MM.1S (cell line): ENCODE measurements around the gene ARHGEF38.

Experiments
- DNase-seq: peaks from one replicate; pipeline ENCODE4 v3.0.0-alpha.2; 2015
- H2AFZ ChIP-seq: fragments of 300-600 bp; sonication (generic); 2 replicates; pipeline ENCODE4 v1.6.0; 2016; ENCODE audit warnings: antibody characterized with exemption, low read length
- H3F3A ChIP-seq: fragments of 300-600 bp; sonication (generic); 2 replicates; pipeline ENCODE4 v1.6.1; 2016; ENCODE audit warnings: mild to moderate bottlenecking, antibody characterized with exemption, low read length, moderate library complexity, mixed read lengths; ENCODE audit not compliant: insufficient read depth
- H3K27ac ChIP-seq: fragments of 300-600 bp; sonication (generic); 2 replicates; pipeline ENCODE4 v1.5.1; 2016; ENCODE audit warnings: mild to moderate bottlenecking, low read length
- H3K27me3 ChIP-seq: fragments of 300-600 bp; sonication (generic); replicated peaks from 2 replicates; pipeline ENCODE4 v1.6.0; 2016; ENCODE audit warnings: low read length; ENCODE audit not compliant: insufficient read depth
- H3K36me3 ChIP-seq: fragments of 300-600 bp; sonication (generic); replicated peaks from 2 replicates; pipeline ENCODE4 v1.6.1; 2016; ENCODE audit warnings: mild to moderate bottlenecking, low read length, mixed read lengths; ENCODE audit not compliant: insufficient read depth
- H3K4me1 ChIP-seq: fragments of 300-600 bp; sonication (generic); 2 replicates; pipeline ENCODE4 v1.6.1; 2016; ENCODE audit warnings: low read length, mixed read lengths
- H3K4me2 ChIP-seq: fragments of 300-600 bp; sonication (generic); 2 replicates; pipeline ENCODE4 v1.6.0; 2016; ENCODE audit warnings: low read depth, low read length
- H3K4me3 ChIP-seq: fragments of 300-600 bp; sonication (generic); 2 replicates; pipeline ENCODE4 v1.5.1; 2016; ENCODE audit warnings: low read length, mixed read lengths
- H3K79me2 ChIP-seq: fragments of 300-600 bp; sonication (generic); 2 replicates; pipeline ENCODE4 v1.6.1; 2016; ENCODE audit warnings: mixed run types, low read length, mixed read lengths
- H3K9ac ChIP-seq: fragments of 300-600 bp; sonication (generic); 2 replicates; pipeline ENCODE4 v1.6.1; 2016; ENCODE audit warnings: low read length, mixed read lengths
- H3K9me2 ChIP-seq: fragments of 300-600 bp; sonication (generic); replicated peaks from 2 replicates; pipeline ENCODE4 v1.6.1; 2016; ENCODE audit warnings: mild to moderate bottlenecking, low read length, mixed read lengths; ENCODE audit not compliant: insufficient read depth
- H3K9me3 ChIP-seq: fragments of 300-600 bp; sonication (generic); replicated peaks from 2 replicates; pipeline ENCODE4 v1.6.1; 2016; ENCODE audit warnings: mild to moderate bottlenecking, low read length, mixed read lengths; ENCODE audit not compliant: insufficient read depth
- H4K20me1 ChIP-seq: fragments of 300-600 bp; sonication (generic); 2 replicates; pipeline ENCODE4 v1.6.1; 2016; ENCODE audit warnings: mild to moderate bottlenecking, low read length, moderate library complexity, mixed read lengths; ENCODE audit not compliant: insufficient read depth
- CTCF ChIP-seq: fragments of 300-600 bp; sonication (generic); IDR thresholded peaks from 2 replicates; pipeline ENCODE4 v1.5.1; 2016; ENCODE audit warnings: antibody characterized with exemption, low read length, mixed read lengths
- EZH2 ChIP-seq: fragments of 300-600 bp; sonication (generic); optimal IDR thresholded peaks from 2 replicates; pipeline ENCODE3; 2017; ENCODE audit warnings: low read depth, mild to moderate bottlenecking, antibody characterized with exemption, low read length, mixed read lengths
- EZH2phosphoT487 ChIP-seq: fragments of 300-600 bp; sonication (generic); IDR thresholded peaks from 2 replicates; pipeline ENCODE4 v1.6.1; 2018; ENCODE audit warnings: antibody characterized with exemption, low read length

The ARHGEF38 gene

GRCh38 chr4:105520819-105521790, 31.3 kb upstream of the ARHGEF38 start:
- no peaks in the 10 kb centered on the region for H3K27me3 ChIP-seq
- H2AFZ ChIP-seq = no peak overlapping the region
- H4K20me1 ChIP-seq = no peaks in the 10 kb centered on the region
- no peak overlapping the region for H3K9ac ChIP-seq
- H3K9me2 ChIP-seq = no peaks in the 10 kb centered on the region
- H3K27ac ChIP-seq = no peak overlapping the region
- no peaks in the 10 kb centered on the region for H3F3A ChIP-seq
- DNase-seq = peak; percentile 63
- no peak overlapping the region for H3K4me2 ChIP-seq
- H3K4me3 ChIP-seq = no peak overlapping the region
- H3K36me3 ChIP-seq = no peaks in the 10 kb centered on the region
- no peaks in the 10 kb centered on the region for H3K4me1 ChIP-seq
- TF ChIP-seq CTCF (peak; percentile 77), EZH2phosphoT487 (no peak)
- H3K79me2 ChIP-seq = no peaks in the 10 kb centered on the region
- H3K9me3 ChIP-seq = no peaks in the 10 kb centered on the region

- Histone ChIP-seq H3K4me1 (no peaks in the 10 kb centered on the region), H3K9me2 (no peaks in the 10 kb centered on the region), H3K79me2 (no peaks in the 10 kb centered on the region), H3F3A (no peaks in the 10 kb centered on the region), H3K4me2 (no peak overlapping the region), H3K36me3 (no peaks in the 10 kb centered on the region), H3K27ac (no peak overlapping the region), H3K4me3 (no peak overlapping the region), H3K9ac (no peak overlapping the region), H3K27me3 (no peaks in the 10 kb centered on the region), H2AFZ (no peak overlapping the region), H3K9me3 (no peaks in the 10 kb centered on the region), H4K20me1 (no peaks in the 10 kb centered on the region)
- TF ChIP-seq EZH2 (no peak), CTCF (no peak), EZH2phosphoT487 (no peak)
- DNase-seq = no peak
These were observed 25.8 kb upstream of the ARHGEF38 start for GRCh38 chr4:105526656-105527055.

- H3K79me2 ChIP-seq = no peaks in the 10 kb centered on the region
- no peak overlapping the region for H3K9ac ChIP-seq
- no peak overlapping the region for H3K4me3 ChIP-seq
- H3K9me3 ChIP-seq = no peaks in the 10 kb centered on the region
- H4K20me1 ChIP-seq = no peaks in the 10 kb centered on the region
- H3K27ac ChIP-seq = no peak overlapping the region
- H3K27me3 ChIP-seq = no peaks in the 10 kb centered on the region
- no peaks in the 10 kb centered on the region for H3F3A ChIP-seq
- H3K4me2 ChIP-seq = no peak overlapping the region
- no peaks in the 10 kb centered on the region for H3K4me1 ChIP-seq
- H3K9me2 ChIP-seq = no peaks in the 10 kb centered on the region
- no peak overlapping the region for H2AFZ ChIP-seq
- no peaks in the 10 kb centered on the region for H3K36me3 ChIP-seq
- no peak for TF ChIP-seq CTCF
- no peak for TF ChIP-seq EZH2
- no peak for TF ChIP-seq EZH2phosphoT487
- no peak for DNase-seq
These were observed 25.3 kb upstream of the ARHGEF38 start for GRCh38 chr4:105527081-105527480.
